Smooth muscle cell (in vitro differentiated cells): ENCODE measurements around the gene DUS4L. TPM values are rescaled to one million over a fixed set of nuclear protein-coding genes. Genes with fewer than 3 reads are reported as not detected.

Experiments
- DNase-seq: peaks from one replicate; lab custom pipeline; 2025; ENCODE audit not compliant: unreplicated experiment; lab: John Stamatoyannopoulos, UW
- H2AFZ ChIP-seq: fragments of 200-600 bp; sonication (generic); 2 replicates; pipeline ENCODE4 v1.6.0; 2016; ENCODE audit warnings: antibody characterized with exemption, low read depth, mild to moderate bottlenecking
- H3F3A ChIP-seq: fragments of 200-600 bp; sonication (generic); 2 replicates; pipeline ENCODE4 v1.6.0; 2017; ENCODE audit warnings: antibody characterized with exemption, low read depth
- H3K27ac ChIP-seq: fragments of 200-600 bp; sonication (generic); 2 replicates; pipeline ENCODE4 v1.5.1; 2016; ENCODE audit warnings: low read depth, mild to moderate bottlenecking
- H3K27me3 ChIP-seq: fragments of 200-600 bp; sonication (generic); 2 replicates; pipeline ENCODE4 v1.6.1; 2016; ENCODE audit warnings: low read depth, mild to moderate bottlenecking
- H3K36me3 ChIP-seq: fragments of 200-600 bp; sonication (generic); 2 replicates; pipeline ENCODE4 v1.5.1; 2016; ENCODE audit warnings: low read depth
- H3K4me1 ChIP-seq: fragments of 200-600 bp; sonication (generic); 2 replicates; pipeline ENCODE4 v1.5.1; 2016; ENCODE audit warnings: low read depth
- H3K4me2 ChIP-seq: fragments of 200-600 bp; sonication (generic); 2 replicates; pipeline ENCODE4 v1.6.0; 2016; ENCODE audit warnings: mild to moderate bottlenecking
- H3K4me3 ChIP-seq: fragments of 200-600 bp; sonication (generic); 2 replicates; pipeline ENCODE4 v1.5.1; 2016; ENCODE audit warnings: mild to moderate bottlenecking
- H3K79me2 ChIP-seq: fragments of 200-600 bp; sonication (generic); 2 replicates; pipeline ENCODE4 v1.6.0; 2016; ENCODE audit warnings: low read depth, mild to moderate bottlenecking
- H3K9ac ChIP-seq: fragments of 200-600 bp; sonication (generic); 2 replicates; pipeline ENCODE4 v1.6.0; 2016; ENCODE audit warnings: low read depth
- H3K9me3 ChIP-seq: fragments of 200-600 bp; sonication (generic); replicated peaks from 2 replicates; pipeline ENCODE4 v1.5.1; 2016; ENCODE audit warnings: low read depth
- H4K20me1 ChIP-seq: fragments of 200-600 bp; sonication (generic); 2 replicates; pipeline ENCODE4 v1.6.0; 2016; ENCODE audit warnings: low read depth
- WGBS: methylation state at CpG from one replicate; pipeline ENCODE4 v1.1.7; 2016; ENCODE audit warnings: low lambda C conversion rate; 5-methylcytosine and 5-hydroxymethylcytosine counted together
- polyA plus RNA-seq: library from polyadenylated mRNA; unstranded; fragments of >200 nt; fragmentation: Nextera tagmentation; extraction: Ambion mirVana; gene quantifications from 2 replicates; pipeline ENCODE4 v1.2.1, GENCODE V29; 2016
- total RNA-seq: library from RNA; depleted of rRNA; stranded (reverse); fragments of >200 nt; gene quantifications from 2 replicates; pipeline ENCODE4 v1.2.3, GENCODE V29; 2014
- TF ChIP-seq, protein P1 (sequence below): fragments of 200-600 bp; sonication (generic); IDR thresholded peaks from 2 replicates; pipeline ENCODE4 v1.5.1; 2017; ENCODE audit warnings: borderline replicate concordance, mild to moderate bottlenecking, antibody characterized with exemption; ENCODE audit not compliant: insufficient read depth, poor library complexity, severe bottlenecking

Gene DUS4L
- total and polyA plus RNA-seq, 2 experiments from 2014 or later, result 5.1 to 14.0 TPM

DNA sequence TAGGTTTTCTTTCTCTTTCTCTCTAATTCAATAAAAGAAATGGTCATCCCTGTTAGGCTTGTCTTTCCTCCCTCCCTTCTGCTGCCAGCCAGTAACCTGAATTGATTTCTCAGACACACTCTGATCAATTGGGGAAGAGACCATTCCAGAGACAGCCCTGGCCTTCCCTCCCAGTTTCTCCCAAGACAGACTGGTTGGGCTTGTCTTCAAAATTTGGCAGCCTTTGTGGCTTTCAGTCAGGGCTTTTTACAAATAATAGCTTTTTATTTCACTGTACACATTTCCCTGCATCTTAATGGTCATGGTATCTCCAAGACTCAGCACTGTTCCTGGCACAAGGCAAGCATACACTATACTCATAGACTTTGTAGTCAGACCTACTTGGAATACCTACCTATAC, 50.2 kb downstream of the DUS4L start:
- H2AFZ ChIP-seq, result no peak overlapping the region
- TF ChIP-seq, protein P1, sequence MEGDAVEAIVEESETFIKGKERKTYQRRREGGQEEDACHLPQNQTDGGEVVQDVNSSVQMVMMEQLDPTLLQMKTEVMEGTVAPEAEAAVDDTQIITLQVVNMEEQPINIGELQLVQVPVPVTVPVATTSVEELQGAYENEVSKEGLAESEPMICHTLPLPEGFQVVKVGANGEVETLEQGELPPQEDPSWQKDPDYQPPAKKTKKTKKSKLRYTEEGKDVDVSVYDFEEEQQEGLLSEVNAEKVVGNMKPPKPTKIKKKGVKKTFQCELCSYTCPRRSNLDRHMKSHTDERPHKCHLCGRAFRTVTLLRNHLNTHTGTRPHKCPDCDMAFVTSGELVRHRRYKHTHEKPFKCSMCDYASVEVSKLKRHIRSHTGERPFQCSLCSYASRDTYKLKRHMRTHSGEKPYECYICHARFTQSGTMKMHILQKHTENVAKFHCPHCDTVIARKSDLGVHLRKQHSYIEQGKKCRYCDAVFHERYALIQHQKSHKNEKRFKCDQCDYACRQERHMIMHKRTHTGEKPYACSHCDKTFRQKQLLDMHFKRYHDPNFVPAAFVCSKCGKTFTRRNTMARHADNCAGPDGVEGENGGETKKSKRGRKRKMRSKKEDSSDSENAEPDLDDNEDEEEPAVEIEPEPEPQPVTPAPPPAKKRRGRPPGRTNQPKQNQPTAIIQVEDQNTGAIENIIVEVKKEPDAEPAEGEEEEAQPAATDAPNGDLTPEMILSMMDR, result no peak
- H3F3A ChIP-seq, result no peaks in the 10 kb centered on the region

DNA sequence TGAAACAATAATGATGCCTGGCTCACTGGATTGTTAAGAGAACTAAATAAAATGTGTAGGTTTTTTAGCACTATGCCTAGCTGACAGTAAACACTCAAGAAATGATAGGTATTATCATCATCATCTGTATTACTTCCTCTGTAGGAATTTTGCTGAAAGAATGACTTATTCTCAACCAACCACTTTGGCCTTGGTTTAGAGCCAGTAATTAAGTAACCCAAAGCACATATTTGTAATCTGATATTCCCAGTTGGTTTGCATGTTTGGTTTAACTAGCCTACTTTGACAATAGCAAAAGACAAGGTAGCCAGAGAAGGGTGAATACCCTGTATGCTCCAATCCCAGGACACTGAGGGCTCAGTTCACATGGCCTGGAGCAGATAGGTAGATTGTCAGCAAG, 50.7 kb downstream of the DUS4L start:
- Histone ChIP-seq H3K79me2 (no peaks in the 10 kb centered on the region), H3K4me1 (no peaks in the 10 kb centered on the region), H4K20me1 (no peaks in the 10 kb centered on the region), H2AFZ (no peak overlapping the region), H3K27me3 (no peaks in the 10 kb centered on the region), H3K9ac (no peak overlapping the region), H3F3A (no peaks in the 10 kb centered on the region), H3K9me3 (no peaks in the 10 kb centered on the region), H3K36me3 (peaks cover 6% of the 10 kb centered on the region), H3K4me3 (no peak overlapping the region), H3K4me2 (no peak overlapping the region), H3K27ac (peak overlapping the region; percentile 67)
- TF ChIP-seq, protein P1, result no peak
- DNase-seq, result no peak

More for the DNA sequence above, 50.2 kb downstream of the DUS4L start:
- Histone ChIP-seq H3K4me1 (no peaks in the 10 kb centered on the region), H3K36me3 (peaks cover 6% of the 10 kb centered on the region), H3K9me3 (no peaks in the 10 kb centered on the region), H3K27me3 (no peaks in the 10 kb centered on the region), H3K9ac (no peak overlapping the region), H3K4me2 (no peak overlapping the region), H3K79me2 (no peaks in the 10 kb centered on the region), H3K27ac (no peak overlapping the region), H4K20me1 (no peaks in the 10 kb centered on the region), H3K4me3 (no peak overlapping the region)
- DNase-seq, result no peak

DNA sequence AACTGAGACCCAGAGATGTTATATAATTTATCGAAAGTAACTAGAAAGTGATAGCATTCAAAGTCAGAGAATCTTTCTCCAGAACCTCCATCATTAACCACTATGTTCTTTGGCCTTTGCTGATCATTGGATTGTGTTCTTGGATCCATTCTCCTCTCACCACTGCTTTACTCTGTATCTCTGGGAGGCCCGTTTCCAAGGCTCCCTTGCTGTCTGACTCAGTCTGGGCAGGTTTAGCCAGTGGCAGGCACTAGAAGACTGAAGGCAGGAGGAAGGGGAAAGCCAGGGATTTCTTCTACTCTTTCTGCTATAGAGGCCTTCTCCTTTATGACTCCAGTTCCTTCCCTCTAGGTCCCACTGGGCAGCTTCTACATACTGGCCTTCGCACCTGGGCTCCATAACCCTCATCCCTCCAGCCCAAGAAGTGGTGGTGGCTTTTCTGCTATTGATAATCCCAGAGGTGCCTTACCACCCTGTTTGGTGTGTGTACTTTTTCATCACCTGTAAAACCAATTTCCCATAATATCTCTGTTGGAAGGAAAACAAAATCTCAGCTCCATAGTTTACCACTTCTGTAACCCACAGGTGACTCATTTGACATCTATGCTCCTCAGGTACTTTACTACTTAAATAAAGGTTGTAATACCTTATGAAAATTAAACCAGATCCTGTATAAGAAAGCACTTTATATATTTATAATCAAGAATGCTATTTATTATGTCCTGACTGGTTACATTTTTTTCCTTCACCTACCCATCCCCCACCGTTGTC, 52.3 kb downstream of the DUS4L start:
- H3K4me2 ChIP-seq, result no peak overlapping the region
- H3K79me2 ChIP-seq, result no peaks in the 10 kb centered on the region
- H3K9ac ChIP-seq, result no peak overlapping the region
- WGBS, result 94% methylated on average over 4 of the region's 4 CpGs
- DNase-seq, result no peak
- no peak overlapping the region for H2AFZ ChIP-seq
- H3K36me3 ChIP-seq, result peaks cover 6% of the 10 kb centered on the region
- H3K27ac ChIP-seq, result peak overlapping the region; percentile 67
- H3F3A ChIP-seq, result no peaks in the 10 kb centered on the region
- no peaks in the 10 kb centered on the region for H3K4me1 ChIP-seq
- no peaks in the 10 kb centered on the region for H4K20me1 ChIP-seq
- TF ChIP-seq, protein P1, result no peak
- H3K27me3 ChIP-seq, result no peaks in the 10 kb centered on the region
- no peaks in the 10 kb centered on the region for H3K9me3 ChIP-seq
- no peak overlapping the region for H3K4me3 ChIP-seq

DNA sequence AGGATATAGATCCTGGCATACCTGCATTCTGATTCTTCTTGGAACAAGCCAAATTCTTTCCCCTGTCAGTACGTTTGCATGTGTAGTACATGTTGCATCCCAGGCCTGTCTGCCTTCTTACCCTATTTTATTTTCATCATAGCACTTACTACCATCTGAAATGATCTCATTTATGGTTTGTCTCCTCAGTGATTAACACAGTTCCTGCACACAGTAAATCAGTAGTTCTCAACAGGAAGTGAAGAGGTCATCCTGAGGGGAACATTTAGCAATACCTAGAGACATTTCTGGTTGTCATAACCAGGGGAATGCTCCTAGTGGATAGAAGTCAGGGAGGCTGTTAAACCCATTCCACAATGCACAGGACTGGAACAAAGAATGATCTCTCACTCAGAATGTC, 58.7 kb downstream of the DUS4L start:
- Histone ChIP-seq H3K27ac (no peak overlapping the region), H4K20me1 (no peaks in the 10 kb centered on the region), H3K9me3 (no peaks in the 10 kb centered on the region), H3K9ac (no peak overlapping the region), H3K4me1 (no peaks in the 10 kb centered on the region), H3K4me3 (no peak overlapping the region), H3K27me3 (no peaks in the 10 kb centered on the region), H3K4me2 (no peak overlapping the region), H3F3A (no peaks in the 10 kb centered on the region), H2AFZ (no peak overlapping the region), H3K36me3 (no peaks in the 10 kb centered on the region), H3K79me2 (no peaks in the 10 kb centered on the region)
- WGBS, result 85% methylated on average over 1 of the region's 1 CpG
- TF ChIP-seq, protein P1, result no peak
- no peak for DNase-seq
